HG03135 (cell line): ENCODE results near the gene HEXIM2.
"Not testable (repeated sequence)": the region's sequence is repeated elsewhere in the genome, so short reads cannot be mapped to it uniquely, and the experiment has no call there.

Experiments used
- ATAC-seq: cut with Tn5 transposase; IDR thresholded peaks from one replicate; pipeline ENCODE4 v1.9.1; 2021; ENCODE audit warnings: mild to moderate bottlenecking, moderate library complexity; ENCODE audit not compliant: unreplicated experiment

HEXIM2 gene

DNA sequence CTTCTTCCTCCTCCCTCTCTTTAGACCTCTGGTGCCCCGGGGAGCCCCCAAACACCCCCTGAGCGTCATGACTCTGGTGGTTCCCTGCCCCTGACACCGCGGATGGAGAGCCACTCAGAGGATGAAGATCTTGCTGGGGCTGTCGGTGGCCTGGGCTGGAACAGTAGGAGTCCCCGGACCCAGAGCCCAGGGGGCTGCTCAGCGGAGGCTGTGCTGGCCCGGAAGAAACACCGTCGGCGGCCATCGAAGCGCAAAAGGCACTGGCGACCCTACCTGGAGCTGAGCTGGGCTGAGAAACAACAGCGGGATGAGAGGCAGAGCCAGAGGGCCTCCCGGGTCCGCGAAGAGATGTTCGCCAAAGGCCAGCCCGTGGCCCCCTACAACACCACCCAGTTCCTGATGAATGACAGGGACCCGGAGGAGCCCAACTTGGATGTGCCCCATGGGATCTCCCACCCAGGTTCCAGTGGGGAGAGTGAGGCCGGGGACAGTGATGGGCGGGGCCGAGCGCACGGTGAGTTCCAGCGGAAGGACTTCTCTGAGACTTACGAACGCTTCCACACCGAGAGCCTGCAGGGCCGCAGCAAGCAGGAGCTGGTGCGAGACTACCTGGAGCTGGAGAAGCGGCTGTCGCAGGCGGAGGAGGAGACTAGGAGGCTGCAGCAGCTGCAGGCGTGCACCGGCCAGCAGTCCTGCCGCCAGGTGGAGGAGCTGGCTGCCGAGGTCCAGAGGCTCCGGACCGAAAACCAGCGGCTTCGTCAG, 7.5 kb downstream of the HEXIM2 start:
- ATAC-seq: no peak

DNA sequence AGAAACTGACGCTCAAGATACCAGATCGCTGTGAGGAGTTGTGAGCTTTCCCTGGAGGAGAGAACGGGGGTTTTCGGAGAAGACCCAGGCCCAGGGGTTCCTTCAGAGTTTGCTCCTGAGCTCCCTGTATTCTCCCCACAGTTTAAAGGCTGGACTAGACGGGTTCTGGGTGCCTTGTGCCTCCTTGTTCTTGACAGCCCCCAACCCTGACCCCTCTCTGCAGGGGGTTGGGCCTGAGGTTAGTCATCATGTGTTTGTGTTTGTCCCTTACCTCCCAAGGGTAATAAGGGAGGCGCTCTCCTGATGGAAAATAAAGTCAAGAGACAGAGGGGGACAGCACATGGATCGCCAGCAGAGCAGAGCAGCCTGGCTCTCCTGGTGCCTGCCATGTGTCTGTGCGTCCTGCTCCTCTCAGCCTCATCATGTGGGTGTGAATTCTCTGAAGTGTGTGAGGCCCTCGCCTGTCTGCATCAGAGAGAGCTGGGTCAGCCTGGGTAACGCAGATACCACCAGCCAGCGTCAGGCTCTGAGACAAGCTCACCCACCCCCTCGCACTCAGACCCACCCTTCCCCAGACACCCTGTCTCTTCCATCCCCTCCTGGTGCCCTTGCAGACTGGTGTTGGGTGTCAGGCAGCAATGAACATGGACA, 8.7 kb downstream of the HEXIM2 start:
- ATAC-seq: no peak

DNA sequence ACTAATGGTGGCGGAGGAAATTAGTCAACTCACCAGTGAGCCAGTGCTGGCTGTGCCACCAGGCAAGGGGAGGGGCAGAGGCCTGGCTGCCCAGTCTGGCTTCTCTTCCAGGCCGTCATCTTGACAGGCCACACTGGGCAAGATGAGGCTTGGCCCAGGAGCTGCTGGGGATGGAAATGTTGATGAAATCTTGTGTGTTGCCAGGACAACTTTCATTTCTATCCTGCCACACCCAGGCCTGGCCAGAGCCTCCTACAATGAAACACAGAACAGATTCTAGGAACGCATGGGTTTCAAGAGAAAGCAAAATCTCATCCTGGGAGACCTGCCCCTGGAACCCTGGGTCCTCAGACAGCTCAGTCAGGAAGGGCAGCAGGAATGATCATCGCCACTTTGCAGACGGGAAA, 9.3 kb downstream of the HEXIM2 start:
- ATAC-seq: no peak

DNA sequence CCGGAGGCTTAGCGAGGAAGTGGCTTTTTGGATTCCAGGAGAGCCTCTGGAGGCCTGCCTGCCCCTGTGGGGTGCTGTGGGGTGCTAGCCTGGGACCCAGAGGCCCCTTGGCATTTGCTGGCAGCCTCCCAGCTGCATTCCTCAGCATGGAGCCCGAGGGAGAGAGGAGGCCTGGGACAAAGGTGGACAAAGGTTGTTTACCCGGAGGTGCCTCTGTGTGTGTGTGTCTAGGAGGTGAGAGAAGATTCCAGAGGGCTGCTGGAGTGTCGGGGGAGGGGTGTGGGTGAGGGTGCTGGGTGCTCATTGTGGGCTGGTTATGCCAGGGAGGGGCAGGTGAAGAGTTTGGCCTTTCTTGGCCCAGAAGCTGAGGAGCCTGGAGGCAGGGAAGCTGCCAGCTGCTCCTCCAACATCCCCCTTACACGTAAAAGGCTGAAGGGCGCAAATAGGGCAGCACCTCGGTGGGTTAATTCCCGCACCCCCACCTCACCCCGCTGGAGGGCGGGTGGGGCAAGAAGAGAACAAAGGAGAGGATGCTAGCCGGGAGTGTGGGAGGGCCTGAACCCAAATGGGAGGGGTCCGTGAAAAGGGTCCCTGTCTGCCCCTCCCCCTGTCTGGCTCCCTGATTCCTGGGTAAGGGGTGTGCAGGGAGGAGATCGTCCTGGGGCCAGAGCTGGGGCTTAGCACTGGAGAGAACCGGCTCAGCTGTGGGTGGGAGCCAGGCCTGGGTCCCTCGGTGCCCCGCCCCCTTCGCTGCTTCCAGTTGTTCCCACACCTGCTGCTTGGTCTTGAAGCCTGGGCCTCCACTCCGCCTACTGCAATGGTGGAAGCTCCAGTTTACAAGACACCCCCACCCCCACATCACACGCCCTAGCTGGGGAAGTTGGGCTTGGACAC, 9.9 kb downstream of the HEXIM2 start:
- no peak for ATAC-seq

DNA sequence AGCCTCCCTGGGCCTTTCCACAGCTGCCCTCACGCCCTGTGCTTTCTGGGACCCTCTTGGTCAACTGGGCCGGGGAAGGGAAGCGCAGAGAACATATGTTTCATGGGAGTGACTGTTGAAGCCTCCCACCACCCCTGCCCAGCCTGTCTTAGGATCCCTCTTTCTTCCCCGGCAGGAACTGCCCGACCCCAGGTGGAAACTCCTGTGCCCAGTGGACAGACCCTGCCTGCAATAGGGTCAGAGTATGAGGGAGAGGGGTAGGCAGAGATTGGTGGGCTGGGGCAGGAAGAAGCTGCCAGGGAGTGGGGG, 10.5 kb downstream of the HEXIM2 start:
- no peak for ATAC-seq

DNA sequence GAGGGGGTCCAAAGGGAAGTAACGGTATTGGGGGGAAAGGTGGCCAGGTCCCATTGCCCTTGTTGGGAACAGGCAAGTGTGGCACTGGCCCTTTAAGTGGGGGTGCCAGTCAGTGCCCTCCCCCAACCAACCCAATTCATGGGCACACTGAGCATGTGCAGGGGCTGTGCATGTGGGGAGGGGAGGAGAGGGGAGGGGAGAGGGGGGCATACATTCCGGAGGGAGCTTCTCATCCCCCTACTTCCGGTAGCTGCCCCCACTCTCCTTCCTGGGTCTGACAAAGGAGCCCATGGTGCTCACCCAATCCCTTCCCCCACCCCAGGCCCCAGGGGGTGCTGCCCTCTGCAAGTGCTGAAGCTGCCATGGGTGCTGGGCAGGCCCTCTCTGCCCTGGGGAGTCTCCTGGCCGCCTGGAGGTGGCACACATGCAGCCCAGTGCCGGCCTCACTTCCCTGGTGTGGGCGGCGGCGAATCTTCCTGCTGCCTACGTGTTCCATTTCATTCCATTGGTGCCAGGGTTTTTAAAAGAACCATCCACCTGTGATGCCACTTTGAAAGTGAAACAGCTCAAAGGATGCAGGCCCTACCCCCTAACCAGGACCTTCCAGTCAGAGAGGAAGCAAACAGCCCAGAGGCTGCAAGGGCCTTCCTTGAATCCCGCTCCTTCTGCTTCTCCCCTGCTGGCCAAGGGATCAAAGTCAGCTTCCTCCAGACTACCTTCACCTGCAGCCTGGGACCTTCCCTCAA, 11.0 kb downstream of the HEXIM2 start:
- ATAC-seq: no peak

DNA sequence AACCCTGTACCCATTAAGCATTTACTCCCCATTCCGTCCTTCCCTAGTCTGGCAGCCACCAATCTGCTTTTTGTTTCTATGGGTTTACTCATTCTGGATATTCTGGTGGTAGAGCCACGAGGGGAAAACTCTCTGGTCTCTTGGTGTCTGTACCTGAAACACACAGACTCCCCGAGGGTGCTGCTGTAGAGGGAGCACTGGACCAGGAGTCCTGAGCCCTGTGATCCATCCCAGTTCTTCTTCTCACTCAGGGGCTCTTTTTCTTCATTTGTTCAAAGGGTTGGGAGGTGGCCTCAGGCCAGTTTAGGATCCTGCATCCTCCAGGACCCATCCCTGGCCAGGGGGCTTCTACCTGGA, 14.1 kb downstream of the HEXIM2 start:
- ATAC-seq: no peak

DNA sequence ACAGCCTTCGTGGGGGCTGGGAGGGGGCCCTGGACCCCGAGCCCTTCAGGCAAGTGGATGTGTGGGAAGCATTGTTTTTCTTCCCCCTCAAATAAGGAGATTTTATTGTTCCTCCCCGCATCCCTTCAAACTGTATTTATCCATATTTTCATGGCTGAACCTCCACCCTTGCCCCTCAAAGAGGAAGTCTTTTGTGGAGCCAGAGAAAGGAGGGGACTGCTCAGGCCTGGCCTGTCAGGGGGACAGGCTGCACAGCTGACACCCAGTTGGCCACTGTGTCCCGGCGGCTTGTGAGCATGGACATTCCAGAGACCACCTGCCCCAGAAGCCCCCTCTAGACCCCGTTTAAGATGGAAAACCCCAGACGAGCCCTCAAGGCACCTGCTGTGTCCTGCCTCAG, 15.9 kb downstream of the HEXIM2 start:
- ATAC-seq: no peak

DNA sequence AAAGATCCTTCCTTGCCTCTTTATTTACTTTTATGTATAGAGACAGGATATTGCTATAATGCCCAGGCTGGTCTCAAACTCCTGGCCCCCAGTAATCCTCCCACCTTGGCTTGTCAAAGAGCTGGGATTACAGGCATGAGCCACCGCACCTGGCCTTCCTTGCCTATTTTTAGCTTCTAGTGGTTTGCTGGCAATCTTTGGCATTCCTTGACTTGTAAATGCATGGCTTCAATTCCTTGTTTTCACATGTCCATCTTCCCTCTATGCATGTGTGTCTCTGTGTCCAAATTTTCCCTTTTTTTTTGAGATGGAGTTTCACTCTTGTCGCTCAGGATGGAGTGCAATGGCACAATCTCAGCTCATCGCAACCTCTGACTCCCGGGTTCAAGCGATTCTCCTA, 22.5 kb downstream of the HEXIM2 start:
- ATAC-seq: no peak

DNA sequence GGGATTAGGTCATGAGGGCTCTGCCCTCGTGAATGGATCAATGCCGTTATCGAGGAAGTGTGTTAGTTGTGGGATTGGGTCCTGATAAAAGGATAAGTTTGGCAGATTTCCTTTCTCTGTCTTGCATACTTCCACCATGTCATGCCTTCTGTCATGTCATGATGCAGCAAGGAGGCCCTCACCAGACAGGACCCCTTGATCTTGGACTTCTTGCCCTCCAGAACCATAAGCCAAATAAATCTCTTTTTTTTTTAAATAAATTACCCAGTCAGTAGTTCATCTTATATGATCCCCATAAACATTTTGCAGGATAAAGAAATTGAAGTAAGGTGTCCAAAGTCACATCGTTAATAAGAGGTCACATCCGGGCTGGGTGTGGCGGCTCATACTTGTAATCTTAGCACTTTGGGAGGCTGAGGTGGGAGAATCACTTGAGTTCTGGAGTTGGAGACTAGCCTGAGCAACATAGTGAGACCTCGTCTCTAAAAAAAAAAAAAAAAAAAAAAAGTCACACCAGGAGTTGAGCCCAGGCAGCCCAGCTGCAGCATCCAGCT, 25.2 kb downstream of the HEXIM2 start:
- ATAC-seq: no peak

DNA sequence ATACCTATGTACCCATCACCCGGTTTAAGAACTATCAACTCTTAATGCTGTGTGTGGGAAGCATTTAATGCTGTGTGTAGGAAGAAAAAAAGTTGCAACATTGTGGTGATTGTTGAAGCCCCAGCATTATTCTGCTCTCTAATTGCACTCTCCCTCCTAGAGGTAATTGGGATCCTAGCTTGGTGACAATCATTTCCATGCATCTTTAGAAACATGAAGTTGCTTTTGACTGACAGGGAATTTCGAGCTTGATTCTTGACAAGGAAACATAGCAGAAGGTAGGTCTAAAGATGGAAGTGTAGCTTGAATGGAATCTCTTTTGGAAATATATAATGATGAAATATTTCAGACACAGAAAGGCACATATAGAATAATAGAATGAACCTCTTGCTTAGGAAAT, 27.3 kb downstream of the HEXIM2 start:
- ATAC-seq: no peak

DNA sequence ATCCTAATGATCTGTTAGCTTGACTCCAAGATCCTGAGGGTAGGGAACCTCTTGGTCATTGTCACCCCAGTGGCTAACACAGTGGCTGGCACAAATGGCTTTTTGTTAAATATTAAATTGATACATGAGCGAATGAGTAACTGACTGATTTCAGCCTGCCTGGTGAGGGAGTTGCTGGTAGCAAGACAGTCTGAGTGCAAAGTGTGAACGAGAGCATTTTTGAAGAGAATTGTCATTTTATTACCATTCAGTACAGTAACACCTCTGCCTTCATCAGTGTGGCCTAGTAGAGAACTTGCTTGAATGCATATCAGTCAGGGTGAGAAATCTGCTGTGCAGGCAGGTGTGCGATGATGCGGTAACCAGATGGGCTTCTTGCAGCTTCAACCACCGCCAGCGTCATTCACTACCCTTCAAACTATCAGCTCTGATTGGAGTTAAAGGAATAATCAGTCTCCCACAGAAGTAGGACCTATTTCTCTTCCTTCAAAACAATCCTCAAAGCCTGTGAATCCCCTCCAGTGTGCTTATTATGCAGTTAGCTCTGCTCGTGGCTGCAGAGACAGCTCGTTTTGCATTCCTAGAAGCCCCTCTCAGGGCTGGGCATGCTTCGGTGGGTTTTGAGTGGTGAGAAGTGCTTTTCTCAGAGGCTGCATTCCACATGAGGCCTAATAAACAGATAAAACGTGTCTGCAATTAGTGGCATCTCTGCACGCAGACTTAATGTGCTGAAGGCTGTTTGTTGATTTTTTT, 29.0 kb downstream of the HEXIM2 start:
- ATAC-seq: no peak

DNA sequence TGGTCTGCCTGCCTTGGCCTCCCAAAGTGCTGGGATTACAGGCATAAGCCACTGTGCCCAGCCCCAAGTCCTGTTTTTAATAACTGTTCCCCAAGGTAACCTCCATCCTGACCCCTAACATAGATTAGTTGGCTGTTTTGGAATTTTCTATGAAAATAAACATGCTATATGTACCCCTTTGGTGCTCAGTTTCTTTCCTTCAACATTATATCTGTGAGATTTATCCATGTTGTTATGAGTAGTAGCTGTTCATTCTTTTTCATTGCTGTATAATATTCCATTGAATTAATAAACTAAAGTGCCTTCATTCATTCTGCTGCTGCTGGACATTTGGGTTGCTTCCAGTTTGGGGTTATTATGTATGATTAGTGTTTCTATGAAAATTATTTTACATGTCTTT, 33.7 kb downstream of the HEXIM2 start:
- no peak for ATAC-seq

DNA sequence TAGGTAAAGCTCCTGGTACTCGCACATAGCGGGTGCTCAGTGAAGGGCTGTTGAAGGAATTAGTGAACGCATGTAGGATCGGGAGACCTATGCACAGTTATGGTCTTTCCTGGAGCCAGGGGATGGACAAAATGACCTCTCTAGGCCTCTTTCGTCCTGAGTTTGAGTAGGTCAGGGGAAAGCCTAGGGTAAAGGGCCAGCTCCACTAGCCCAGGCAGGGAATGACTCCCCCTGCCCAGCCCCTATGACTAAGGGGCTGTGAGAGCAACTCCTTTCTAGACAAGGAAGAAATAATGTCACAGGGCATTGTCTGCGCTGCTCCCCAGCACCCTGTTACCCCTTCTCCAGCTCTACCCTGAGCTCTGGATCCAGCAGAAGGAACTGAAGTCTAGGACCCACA, 35.4 kb downstream of the HEXIM2 start:
- ATAC-seq: no peak

DNA sequence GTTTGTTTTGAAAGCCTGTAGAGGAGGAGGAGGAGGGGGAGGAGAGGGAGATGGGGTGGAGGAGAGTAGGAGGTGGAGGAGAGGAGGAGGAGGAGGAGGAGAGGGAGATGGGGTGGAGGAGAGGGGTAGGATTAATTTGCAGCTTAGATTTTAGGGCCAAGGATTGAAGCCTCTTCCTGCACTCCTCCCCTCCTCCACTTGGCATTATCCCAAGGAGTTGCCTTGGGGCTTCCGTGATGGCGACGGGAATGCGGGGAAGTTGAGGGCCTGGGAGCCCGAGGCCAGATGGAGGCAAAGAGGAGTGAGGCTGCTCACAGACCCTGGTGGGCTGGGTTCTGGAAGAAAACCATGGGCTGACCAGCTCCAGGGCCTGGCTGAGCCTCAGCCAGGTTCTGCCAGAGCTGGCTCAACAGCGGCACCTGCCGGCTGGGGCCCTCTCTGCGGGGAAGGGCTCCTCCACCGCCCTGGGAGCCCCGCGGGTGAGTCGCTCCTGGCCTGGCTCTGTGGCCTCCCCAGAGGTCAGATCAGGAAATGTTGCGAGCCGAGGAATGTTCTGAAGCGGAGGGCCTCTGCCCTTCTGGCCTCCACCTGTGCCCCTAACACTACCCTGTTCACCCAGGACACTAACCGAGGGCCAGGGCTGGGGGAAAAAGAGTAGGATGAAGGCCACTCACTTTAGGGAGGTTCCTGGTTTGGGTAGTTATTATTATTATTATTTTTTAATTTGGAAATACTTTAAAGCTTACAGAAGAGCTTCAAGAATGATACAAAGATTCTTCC, 36.1 kb downstream of the HEXIM2 start:
- ATAC-seq: peak; percentile 60

DNA sequence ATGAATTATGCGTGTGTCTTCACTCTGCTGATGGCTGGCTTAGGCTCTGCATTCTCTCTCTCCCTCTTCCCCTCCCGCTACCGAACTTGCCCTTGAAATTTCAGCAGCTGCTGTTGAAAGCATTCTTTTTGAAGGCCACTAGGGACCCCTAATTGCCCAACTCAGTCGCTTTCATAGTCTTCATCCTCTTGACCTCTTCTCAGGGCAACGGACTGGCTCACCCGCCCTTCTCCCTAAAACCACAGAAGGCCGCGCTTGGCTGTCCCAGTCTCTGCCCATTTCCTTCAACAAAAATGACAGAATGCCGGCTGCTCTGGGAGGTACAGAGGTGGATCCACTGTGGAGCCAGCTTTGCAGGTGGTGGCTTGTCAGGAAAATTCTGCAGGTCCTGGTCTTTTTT, 39.0 kb downstream of the HEXIM2 start:
- ATAC-seq: no peak

DNA sequence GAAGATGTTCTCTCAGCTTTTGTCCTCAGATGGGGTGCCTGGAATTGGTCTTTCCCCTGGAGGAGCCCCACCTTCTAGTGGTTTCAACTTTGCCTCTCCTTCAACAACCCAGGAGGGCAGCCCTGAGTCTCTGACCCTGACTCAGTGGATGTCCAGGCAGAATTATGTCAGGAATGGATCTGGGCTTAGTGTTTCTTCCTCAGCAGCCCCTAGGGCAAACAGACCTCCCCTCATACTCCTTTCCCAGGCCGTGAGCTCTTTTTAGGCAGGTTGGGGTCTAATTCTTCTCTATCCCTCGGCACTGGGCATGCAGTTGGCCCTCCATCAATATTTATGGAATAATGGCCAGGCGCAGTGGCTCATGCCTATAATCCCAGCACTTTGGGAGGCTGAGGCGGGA, 39.8 kb downstream of the HEXIM2 start:
- no peak for ATAC-seq

DNA sequence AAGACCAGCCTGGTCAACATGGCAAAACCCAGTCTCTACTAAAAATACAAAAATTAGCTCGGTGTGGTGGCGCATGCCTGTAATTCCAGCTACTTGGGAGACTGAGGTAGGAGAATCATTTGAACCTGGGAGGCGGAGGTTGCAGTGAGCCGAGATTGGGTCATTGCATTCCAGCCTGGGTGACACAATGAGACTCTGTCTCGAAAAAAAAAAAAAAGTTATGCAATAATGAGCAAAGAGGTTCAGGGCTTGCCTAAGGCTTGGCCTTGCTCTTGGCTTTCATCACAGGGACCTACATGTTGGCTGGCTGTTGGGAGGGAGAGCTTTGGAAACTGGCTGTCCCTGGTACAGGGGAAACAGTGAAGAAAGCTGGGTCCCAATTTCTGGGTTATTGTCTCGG, 40.2 kb downstream of the HEXIM2 start:
- ATAC-seq: not testable (repeated sequence)

DNA sequence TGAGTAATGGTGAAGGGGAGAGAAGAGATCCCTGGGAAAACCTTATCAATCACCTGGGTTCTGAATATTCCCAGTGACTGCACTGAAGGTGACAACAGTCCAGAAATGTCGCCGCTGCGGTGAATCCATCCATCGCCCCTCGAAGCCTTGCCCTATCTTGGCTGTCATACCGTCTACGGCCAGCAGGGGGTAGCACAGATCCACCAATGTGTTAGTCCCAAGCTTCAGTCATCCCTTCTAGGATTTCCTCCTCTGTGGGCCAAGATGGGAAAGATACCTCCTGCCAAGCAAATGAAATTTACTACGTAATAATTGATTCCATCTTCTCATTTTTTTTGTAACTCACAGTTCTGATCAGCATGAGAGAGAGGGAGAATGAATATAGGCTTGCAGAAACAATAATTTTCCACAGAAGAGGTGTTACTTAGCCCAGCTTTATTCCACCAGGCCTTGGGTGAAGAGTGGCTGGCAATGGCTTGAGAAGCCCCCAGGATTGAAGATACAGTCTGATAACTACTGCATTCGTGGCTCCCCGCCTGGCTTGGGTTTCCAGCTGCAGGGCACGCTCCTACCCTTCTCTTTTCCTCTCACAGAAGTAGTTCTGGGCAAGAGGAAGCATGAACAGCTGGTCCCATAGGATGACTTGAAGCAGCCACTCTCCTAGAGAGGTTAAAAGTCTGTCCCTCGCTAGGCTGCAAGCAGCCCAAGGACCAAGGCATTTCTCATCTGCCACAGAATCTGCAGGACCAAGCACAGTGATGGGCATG, 57.4 kb downstream of the HEXIM2 start:
- no peak for ATAC-seq
